GM12873 (cell line): ENCODE results near the gene MXI1.

ENCODE experiments used
- TF ChIP-seq, protein P1 (sequence below): IDR thresholded peaks from 2 replicates; pipeline ENCODE4 v1.5.1; 2012; ENCODE audit warnings: low read depth, mild to moderate bottlenecking, moderate library complexity, low read length, control low read depth; ENCODE audit not compliant: insufficient read depth; ENCODE audit errors: missing control alignments

Gene MXI1

GRCh38 chr10:110268971-110269370, 61.6 kb downstream of the MXI1 start:
- TF ChIP-seq, protein P1, sequence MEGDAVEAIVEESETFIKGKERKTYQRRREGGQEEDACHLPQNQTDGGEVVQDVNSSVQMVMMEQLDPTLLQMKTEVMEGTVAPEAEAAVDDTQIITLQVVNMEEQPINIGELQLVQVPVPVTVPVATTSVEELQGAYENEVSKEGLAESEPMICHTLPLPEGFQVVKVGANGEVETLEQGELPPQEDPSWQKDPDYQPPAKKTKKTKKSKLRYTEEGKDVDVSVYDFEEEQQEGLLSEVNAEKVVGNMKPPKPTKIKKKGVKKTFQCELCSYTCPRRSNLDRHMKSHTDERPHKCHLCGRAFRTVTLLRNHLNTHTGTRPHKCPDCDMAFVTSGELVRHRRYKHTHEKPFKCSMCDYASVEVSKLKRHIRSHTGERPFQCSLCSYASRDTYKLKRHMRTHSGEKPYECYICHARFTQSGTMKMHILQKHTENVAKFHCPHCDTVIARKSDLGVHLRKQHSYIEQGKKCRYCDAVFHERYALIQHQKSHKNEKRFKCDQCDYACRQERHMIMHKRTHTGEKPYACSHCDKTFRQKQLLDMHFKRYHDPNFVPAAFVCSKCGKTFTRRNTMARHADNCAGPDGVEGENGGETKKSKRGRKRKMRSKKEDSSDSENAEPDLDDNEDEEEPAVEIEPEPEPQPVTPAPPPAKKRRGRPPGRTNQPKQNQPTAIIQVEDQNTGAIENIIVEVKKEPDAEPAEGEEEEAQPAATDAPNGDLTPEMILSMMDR, result no peak

DNA sequence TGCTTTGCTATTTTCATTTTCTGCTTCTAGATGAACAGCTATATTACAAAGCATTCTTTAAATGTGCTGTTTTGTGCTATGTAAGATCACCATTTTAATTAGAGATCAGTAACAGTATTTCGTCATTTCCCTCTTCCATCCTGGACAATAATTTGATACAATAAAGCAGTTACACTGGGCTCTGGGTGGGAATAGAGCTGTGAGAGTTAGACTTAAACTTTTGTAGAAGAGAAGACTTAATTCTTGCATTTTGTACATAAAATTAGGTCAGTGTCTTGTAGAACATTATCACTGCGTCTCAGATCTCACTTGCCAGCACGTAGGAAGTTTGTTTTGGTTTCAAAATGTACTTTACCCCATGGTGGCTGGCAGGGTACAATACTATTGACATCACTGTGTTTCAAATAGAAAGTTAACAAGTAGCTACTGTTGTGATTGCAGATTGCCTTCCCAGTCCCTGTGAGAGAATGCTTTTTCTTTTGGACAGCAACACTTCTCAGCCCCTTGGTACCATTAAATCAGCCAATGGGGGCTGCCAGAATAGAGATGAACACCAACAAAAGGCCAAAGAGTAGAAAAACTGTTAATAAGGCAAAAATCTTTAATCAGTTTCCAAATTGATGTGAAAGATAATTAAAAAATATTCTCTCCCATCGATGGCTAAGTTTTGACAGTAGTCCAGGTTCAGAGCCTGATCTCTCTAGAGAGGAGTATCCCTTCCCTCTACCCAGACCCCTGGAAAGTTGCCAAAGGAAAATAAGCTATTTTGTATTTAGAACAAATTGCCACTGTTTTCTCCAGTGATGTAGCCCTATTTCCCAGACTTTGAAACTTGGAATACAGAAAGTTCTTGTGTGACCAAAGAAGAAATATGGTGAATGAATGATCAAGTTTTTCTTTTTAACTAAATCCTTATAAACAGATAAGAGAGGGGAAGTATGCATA, 62.2 kb downstream of the MXI1 start:
- TF ChIP-seq, protein P1, result no peak

DNA sequence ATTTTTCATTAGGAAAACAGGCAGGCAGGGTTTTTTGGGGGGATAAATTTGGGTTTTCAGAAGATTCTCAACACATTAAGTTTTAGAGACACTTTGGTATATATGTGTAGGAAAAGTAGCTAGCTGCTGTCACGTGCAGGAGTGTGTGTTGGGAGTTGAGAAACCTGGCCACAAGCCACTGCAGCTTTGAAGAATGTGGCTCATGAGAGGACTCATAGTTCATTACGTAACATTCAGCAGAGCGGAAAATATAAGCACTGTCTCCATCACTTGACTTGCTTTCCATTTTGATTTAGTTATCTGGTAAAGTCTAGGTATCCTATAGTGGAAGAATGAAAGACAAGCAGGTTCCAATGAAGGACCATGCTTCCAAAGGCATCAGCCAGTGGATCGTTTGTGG, 66.1 kb downstream of the MXI1 start:
- TF ChIP-seq, protein P1, result no peak

DNA sequence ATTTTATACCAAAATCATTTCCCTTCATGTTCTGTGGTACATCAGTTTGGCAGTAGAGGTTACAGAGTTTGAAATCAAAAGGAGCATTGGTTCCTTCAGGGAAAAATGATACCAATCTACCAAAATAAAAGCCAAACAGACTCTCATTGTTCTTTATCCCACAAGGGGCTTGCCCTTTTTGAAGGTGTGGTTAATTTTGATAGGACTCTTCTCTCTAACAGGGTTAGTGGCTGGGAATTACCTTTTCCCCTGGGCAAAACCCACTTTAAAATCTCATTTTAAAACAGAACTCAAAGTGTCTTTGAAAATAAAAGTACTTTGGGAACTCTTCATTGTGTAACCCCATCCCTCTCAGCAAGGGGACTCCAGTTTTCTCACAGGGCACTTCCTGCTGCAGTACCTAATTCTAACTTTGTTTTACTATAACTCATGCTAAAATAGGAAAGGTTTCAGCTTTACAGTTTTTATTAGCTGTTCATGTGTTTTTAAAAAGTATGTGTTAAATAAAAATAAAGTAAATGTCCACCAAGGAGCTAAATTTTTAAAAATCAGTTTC, 66.7 kb downstream of the MXI1 start:
- TF ChIP-seq, protein P1, result no peak

DNA sequence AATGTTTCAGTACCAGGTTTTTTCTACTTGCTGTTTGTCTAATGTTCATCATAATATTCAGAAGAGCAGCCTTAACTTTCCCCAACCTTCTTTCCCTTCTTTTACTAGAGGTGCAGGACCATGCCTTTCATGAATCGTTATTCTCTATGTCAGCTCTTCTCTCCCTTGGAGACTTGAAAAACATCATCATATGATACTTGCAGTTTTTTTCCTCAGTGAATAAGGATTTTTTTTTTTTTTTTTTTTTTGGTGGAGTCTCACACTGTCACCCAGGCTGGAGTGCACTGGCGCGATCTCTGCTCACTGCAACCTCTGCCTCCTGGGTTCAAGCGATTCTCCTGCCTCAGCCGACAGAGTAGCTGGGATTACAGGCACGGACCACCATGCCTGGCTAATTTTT, 67.2 kb downstream of the MXI1 start:
- TF ChIP-seq, protein P1, result no peak

- TF ChIP-seq, protein P1, result no peak
Observed at GRCh38 chr10:110275128-110275729, 67.8 kb downstream of the MXI1 start.

GRCh38 chr10:110276603-110277002, 69.2 kb downstream of the MXI1 start:
- TF ChIP-seq, protein P1, result no peak
